Kasumi-1 (cell line): ENCODE data around the gene KDM4F.

Source experiments
- DNase-seq, 2 experiments: peaks; one replicate each; lab custom pipeline; 2025; lab: John Stamatoyannopoulos, UW

The KDM4F gene

GRCh38 chr11:95091663-95092180 lies 42.5 kb downstream of the KDM4F start:
- no peak for DNase-seq

GRCh38 chr11:95092549-95093324 lies 43.5 kb downstream of the KDM4F start:
- DNase-seq: peak; percentile 40 to 70

- DNase-seq: no peak
Observed at GRCh38 chr11:95093548-95093947, 44.3 kb downstream of the KDM4F start.

GRCh38 chr11:95095858-95096587 lies 46.8 kb downstream of the KDM4F start:
- peak; percentile 22 to 39 for DNase-seq

GRCh38 chr11:95097209-95097608 lies 48.0 kb downstream of the KDM4F start:
- DNase-seq: no peak

GRCh38 chr11:95098826-95099225 lies 49.6 kb downstream of the KDM4F start:
- no peak for DNase-seq

- no peak for DNase-seq
Observed at GRCh38 chr11:95100191-95100648, 51.0 kb downstream of the KDM4F start.
